ENCODE data around the gene NAT16. TPM values are rescaled to one million over a fixed set of nuclear protein-coding genes. Genes with fewer than 3 reads are reported as not detected.

The NAT16 gene
- polyA plus RNA-seq, 1 experiment = 0.02 TPM

GRCh38 chr7:101125989-101126650, 54.0 kb downstream of the NAT16 start:
- H3K4me3 ChIP-seq (ENCODE audit: low read depth, low read length) = no peak overlapping the region
- POLR2A ChIA-PET = interaction anchor here (0.6 to 2.0 kb wide), 4 partner anchors 8 to 231 kb away, joined by 3 to 20 read pairs (median 4); partner anchors contain the start of gene ACHE
- H3K36me3 ChIP-seq (ENCODE audit: control insufficient read depth, insufficient read depth, low read length) = peaks cover 7% of the 10 kb centered on the region

GRCh38 chr7:101124376-101125056, 55.6 kb downstream of the NAT16 start:
- TF ChIP-seq CTCF (IDR thresholded peaks at IDR 0.05; ENCODE audit: insufficient read depth, low read depth, low read length) = no peak
- ChIA-PET POLR2A (interaction anchor here (0.5 kb wide), 1 partner anchor 23 kb away, joined by 6 read pairs; no protein-coding TSS in a partner anchor), CTCF (interaction anchor here (1.0 to 3.1 kb wide), 2 partner anchors 10 to 29 kb away, joined by 3 to 15 read pairs; no protein-coding TSS in a partner anchor)
- DNase-seq (ENCODE audit: low read depth) = peak; percentile 89
- Histone ChIP-seq H3K27me3 (ENCODE audit: control insufficient read depth, insufficient read depth, low read length) (no peaks in the 10 kb centered on the region), H3K36me3 (ENCODE audit: control insufficient read depth, insufficient read depth, low read length) (no peaks in the 10 kb centered on the region), H3K4me3 (ENCODE audit: low read depth, low read length) (no peak overlapping the region)

More at GRCh38 chr7:101125989-101126650, 54.0 kb downstream of the NAT16 start:
- H3K27me3 ChIP-seq (ENCODE audit: control insufficient read depth, insufficient read depth, low read length) = no peaks in the 10 kb centered on the region
- CTCF ChIA-PET = interaction anchor here (0.7 to 4.3 kb wide), 8 partner anchors 9 to 67 kb away, joined by 3 to 27 read pairs (median 4); partner anchors contain the start of gene TRIM56
- no peak for TF ChIP-seq CTCF (IDR thresholded peaks at IDR 0.05; ENCODE audit: insufficient read depth, low read depth, low read length)
- no peak for DNase-seq (ENCODE audit: low read depth)

GRCh38 chr7:101123703-101124068, 56.4 kb downstream of the NAT16 start:
- POLR2A ChIA-PET = no interaction called here
- Histone ChIP-seq H3K27me3 (ENCODE audit: control insufficient read depth, insufficient read depth, low read length) (no peaks in the 10 kb centered on the region), H3K4me3 (ENCODE audit: low read depth, low read length) (no peak overlapping the region), H3K36me3 (ENCODE audit: control insufficient read depth, insufficient read depth, low read length) (no peaks in the 10 kb centered on the region)
- no peak for DNase-seq (ENCODE audit: low read depth)
- TF ChIP-seq CTCF (IDR thresholded peaks at IDR 0.05; ENCODE audit: insufficient read depth, low read depth, low read length) = no peak
- CTCF ChIA-PET = interaction anchor here (0.9 to 3.1 kb wide), 4 partner anchors 29 to 229 kb away, joined by 3 to 15 read pairs (median 6); partner anchors contain the start of genes ACHE and TRIM56

GRCh38 chr7:101122933-101123702, 57.0 kb downstream of the NAT16 start:
- Histone ChIP-seq H3K36me3 (ENCODE audit: control insufficient read depth, insufficient read depth, low read length) (no peaks in the 10 kb centered on the region), H3K4me3 (ENCODE audit: low read depth, low read length) (no peak overlapping the region), H3K27me3 (ENCODE audit: control insufficient read depth, insufficient read depth, low read length) (no peaks in the 10 kb centered on the region)
- TF ChIP-seq CTCF (IDR thresholded peaks at IDR 0.05; ENCODE audit: insufficient read depth, low read depth, low read length) = no peak
- ChIA-PET CTCF (interaction anchor here (0.8 to 3.1 kb wide), 7 partner anchors 11 to 228 kb away, joined by 3 to 15 read pairs (median 3); partner anchors contain the start of genes ACHE and TRIM56), POLR2A (no interaction called here)
- no peak for DNase-seq (ENCODE audit: low read depth)

Measured in BJ (cell line).